Measurements from ENCODE around the gene AXDND1.

GRCh38 chr1:179342740-179343404 is 22.9 kb upstream of the AXDND1 start:
- TF ChIP-seq RAD21 (IDR thresholded peaks at IDR 0.05; ENCODE audit: low read length) (no peak), MXI1 (IDR thresholded peaks at IDR 0.05; ENCODE audit: low read depth, low read length) (no peak), CTCF (IDR thresholded peaks at IDR 0.05) (no peak), JUND (IDR thresholded peaks at IDR 0.05) (no peak), TAF1 (IDR thresholded peaks at IDR 0.05; ENCODE audit: borderline replicate concordance, low read depth, low read length) (no peak), USF2 (IDR thresholded peaks at IDR 0.05; ENCODE audit: borderline replicate concordance, low read depth, low read length) (no peak)

Data from SK-N-SH (cell line).